HCT116 (cell line): ENCODE results near the gene MCAT. TPM values are rescaled to one million over a fixed set of nuclear protein-coding genes. Genes with fewer than 3 reads are reported as not detected.

Experiments
- ATAC-seq: fragments of 200-7000 bp; cut with Tn5 transposase; 2 replicates; pipeline ENCODE4 v1.9.1; 2020; ENCODE audit warnings: mild to moderate bottlenecking, moderate library complexity
- BruUV-seq: library from RNA; stranded (reverse); fragments of 400-500 nt; replicated peaks from 2 replicates; lab custom pipeline; 2021; lab: Mats Ljungman, UMichigan
- CTCF ChIA-PET: fragments of 300-600 bp; sonication (Branson Sonifier 250); formaldehyde crosslinking; loops from one replicate; lab custom pipeline; 2021; ENCODE audit warnings: antibody characterized with exemption; lab: Charles Lee
- POLR2A ChIA-PET: fragments of 300-600, 350-600 bp; sonication (Branson Sonifier 250); formaldehyde crosslinking; loops from one replicate; lab custom pipeline; 2021; ENCODE audit warnings: antibody characterized with exemption; lab: Charles Lee
- RAD21 ChIA-PET, 2 experiments: fragments of 300-600 bp; sonication (Branson Sonifier 250); formaldehyde crosslinking; loops; one replicate each; lab custom pipeline; 2023; ENCODE audit warnings: low total read pairs in 2 of 2; ENCODE audit not compliant: uncharacterized antibody in 2 of 2, unreplicated experiment in 2 of 2, low non-redundant PET in 1 of 2; lab: Charles Lee
- DNase-seq: peaks from one replicate; pipeline ENCODE4 v3.0.0-alpha.2; 2010; ENCODE audit warnings: low read depth, low spot score
- H2AFZ ChIP-seq: fragments of 200-600 bp; shearing (Covaris generic), sonication (generic); 2 replicates; pipeline ENCODE4 v1.6.1; 2017; ENCODE audit warnings: low read depth, mixed run types, mixed read lengths, antibody characterized with exemption, low read length; ENCODE audit not compliant: poor library complexity, severe bottlenecking
- H3K27ac ChIP-seq: 2 replicates; pipeline ENCODE4 v1.5.1; 2012; ENCODE audit warnings: low read depth, low read length
- H3K27me3 ChIP-seq: fragments of 200-600 bp; sonication (generic); 2 replicates; pipeline ENCODE4 v1.6.1; 2016; ENCODE audit warnings: mixed run types, low read length, mixed read lengths; ENCODE audit not compliant: insufficient read depth
- H3K36me3 ChIP-seq, 2 experiments: fragments of 200-500 bp in 1 of 2; fragments of 200-600 bp in 1 of 2; sonication (Bioruptor generic) in 1 of 2; sonication (generic) in 1 of 2; 2 replicates each; pipeline versions ENCODE4 v1.5.1 to v1.6.1; 2014 to 2016; ENCODE audit warnings: low read length in 2 of 2, inconsistent platforms in 1 of 2, mixed read lengths in 1 of 2, mixed run types in 1 of 2; ENCODE audit not compliant: insufficient read depth in 2 of 2, control insufficient read depth in 1 of 2
- H3K4me1 ChIP-seq, 2 experiments: fragments of 200-600 bp in 1 of 2; sonication (generic) in 1 of 2; 2 replicates each; pipeline versions ENCODE4 v1.5.1 to v1.6.1; 2012 to 2017; ENCODE audit warnings: low read length in 2 of 2, inconsistent platforms in 1 of 2, mild to moderate bottlenecking in 1 of 2, mixed read lengths in 1 of 2, mixed run types in 1 of 2, moderate library complexity in 1 of 2; ENCODE audit not compliant: insufficient read depth in 2 of 2, control insufficient read depth in 1 of 2
- H3K4me2 ChIP-seq: fragments of 200-600 bp; sonication (generic); 2 replicates; pipeline ENCODE4 v1.6.1; 2017; ENCODE audit warnings: mixed run types, low read length, mixed read lengths
- H3K4me3 ChIP-seq, 2 experiments: fragments of 200-600 bp in 1 of 2; sonication (generic) in 1 of 2; replicated peaks in 1 of 2; 2 replicates each; pipeline ENCODE4 v1.5.1; 2011 to 2016; ENCODE audit warnings: low read length in 2 of 2, control low read depth in 1 of 2, low read depth in 1 of 2, mild to moderate bottlenecking in 1 of 2, mixed read lengths in 1 of 2, mixed run types in 1 of 2
- H3K79me2 ChIP-seq: fragments of 200-600 bp; sonication (generic); 2 replicates; pipeline ENCODE4 v1.6.1; 2017; ENCODE audit warnings: mild to moderate bottlenecking, mixed run types, low read length, moderate library complexity, mixed read lengths; ENCODE audit not compliant: insufficient read depth
- H3K9ac ChIP-seq: fragments of 200-600 bp; sonication (generic); 2 replicates; pipeline ENCODE4 v1.6.1; 2016; ENCODE audit warnings: low read length, mixed read lengths
- H3K9me2 ChIP-seq: fragments of 200-600 bp; sonication (generic), shearing (Covaris generic); 2 replicates; pipeline ENCODE4 v1.6.1; 2017; ENCODE audit warnings: mixed run types, mild to moderate bottlenecking, moderate library complexity; ENCODE audit not compliant: insufficient read depth
- H3K9me3 ChIP-seq, 2 experiments: fragments of 200-500 bp in 1 of 2; fragments of 200-600 bp in 1 of 2; sonication (Bioruptor generic) in 1 of 2; sonication (generic) in 1 of 2; 2 replicates each; pipeline ENCODE4 v1.6.1; 2014 to 2017; ENCODE audit warnings: low read length in 2 of 2, mixed read lengths in 2 of 2, inconsistent platforms in 1 of 2, low read depth in 1 of 2, mild to moderate bottlenecking in 1 of 2, mixed run types in 1 of 2, moderate library complexity in 1 of 2; ENCODE audit not compliant: control insufficient read depth in 1 of 2, insufficient read depth in 1 of 2
- H4K20me1 ChIP-seq: fragments of 200-600 bp; sonication (generic), shearing (Covaris generic); 2 replicates; pipeline ENCODE4 v1.6.1; 2017; ENCODE audit warnings: mixed run types, mild to moderate bottlenecking, moderate library complexity; ENCODE audit not compliant: insufficient read depth
- CBX3 ChIP-seq: IDR thresholded peaks from 2 replicates; pipeline ENCODE4 v1.6.1; 2012; ENCODE audit warnings: low read depth
- CEBPB ChIP-seq: IDR thresholded peaks from 2 replicates; pipeline ENCODE4 v1.6.1; 2012; ENCODE audit warnings: low read depth
- EGR1 ChIP-seq: IDR thresholded peaks from 2 replicates; pipeline ENCODE4 v1.6.1; 2012; ENCODE audit warnings: low read depth
- ELF1 ChIP-seq: IDR thresholded peaks from 2 replicates; pipeline ENCODE4 v1.6.1; 2012; ENCODE audit warnings: low read depth, borderline replicate concordance
- EZH2 ChIP-seq: fragments of 200-600 bp; sonication (generic); IDR thresholded peaks from 2 replicates; pipeline ENCODE4 v1.6.1; 2017; ENCODE audit warnings: antibody characterized with exemption, mixed run types
- EZH2phosphoT487 ChIP-seq: fragments of 200-600 bp; IDR thresholded peaks from 2 replicates; pipeline ENCODE4 v1.6.1; 2018; ENCODE audit warnings: antibody characterized with exemption, borderline replicate concordance
- FOSL1 ChIP-seq: IDR thresholded peaks from 2 replicates; pipeline ENCODE4 v1.6.1; 2012; ENCODE audit warnings: low read depth
- JUND ChIP-seq: IDR thresholded peaks from 2 replicates; pipeline ENCODE4 v1.6.1; 2012
- MAX ChIP-seq: IDR thresholded peaks from 2 replicates; pipeline ENCODE4 v1.6.1; 2012
- RAD21 ChIP-seq: IDR thresholded peaks from 2 replicates; pipeline ENCODE4 v1.6.1; 2012; ENCODE audit warnings: low read depth, mild to moderate bottlenecking
- REST ChIP-seq: IDR thresholded peaks from 2 replicates; pipeline ENCODE4 v1.6.1; 2012; ENCODE audit warnings: low read depth
- SIN3A ChIP-seq: IDR thresholded peaks from 2 replicates; pipeline ENCODE4 v1.6.1; 2012; ENCODE audit warnings: low read depth
- TCF7L2 ChIP-seq: IDR thresholded peaks from 2 replicates; pipeline ENCODE4 v1.7.0; 2011; ENCODE audit warnings: borderline replicate concordance, inconsistent platforms; ENCODE audit not compliant: insufficient read depth, insufficient read length; ENCODE audit errors: extremely low read depth
- ZNF274 ChIP-seq: fragments of 200-500 bp; sonication (Bioruptor generic); IDR thresholded peaks from 2 replicates; pipeline ENCODE4 v1.6.1; 2014; ENCODE audit warnings: mild to moderate bottlenecking, low read depth, low read length, inconsistent platforms
- intact Hi-C: fragments of 100-400 bp; cut with micrococcal nuclease; formaldehyde crosslinking; loops from 2 replicates; pipeline ENCODE4 v1.10.0; 2022
- total RNA-seq: library from RNA; stranded (reverse); gene quantifications from one replicate; pipeline ENCODE4 v1.2.1, GENCODE V29; 2021; ENCODE audit not compliant: unreplicated experiment
- TF ChIP-seq, protein P1 (sequence below): IDR thresholded peaks from 2 replicates; pipeline ENCODE4 v1.6.1; 2012

The MCAT gene
- total RNA-seq, 1 experiment from 2014 or later = 34.8 TPM

DNA sequence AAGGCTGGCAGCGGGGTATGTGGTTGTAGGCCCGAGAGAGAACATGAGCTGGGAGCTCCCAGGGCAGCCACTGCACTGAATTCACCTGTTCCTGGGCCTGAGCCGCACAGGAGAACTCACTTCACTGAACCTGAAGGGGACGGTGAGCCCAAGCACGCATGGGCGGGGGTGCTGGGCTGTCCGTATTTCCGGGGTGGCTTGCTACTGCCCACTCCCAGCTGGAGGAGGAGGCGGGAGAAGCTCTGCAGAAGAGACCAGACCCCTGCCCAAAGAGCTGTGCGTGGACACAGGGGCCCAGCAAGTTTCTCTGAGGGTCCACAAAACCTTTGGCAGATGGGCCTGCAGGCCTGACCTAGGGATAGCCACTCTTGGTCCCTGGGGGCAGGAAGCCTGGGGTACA is 38.9 kb upstream of the MCAT start:
- no peak overlapping the region for H3K27ac ChIP-seq
- intact Hi-C loops = no loop called here
- H3K9ac ChIP-seq = no peak overlapping the region
- RAD21 ChIA-PET = no interaction called here
- no peaks in the 10 kb centered on the region for H4K20me1 ChIP-seq
- H3K4me1 ChIP-seq = peaks cover 6 to 22% of the 10 kb centered on the region in 2 experiments; a peak in 2 of 4 replicates
- H3K4me3 ChIP-seq = no peak overlapping the region
- no peaks in the 10 kb centered on the region for H3K27me3 ChIP-seq
- BruUV-seq = no TSS peak
- no peak for DNase-seq
- no peak overlapping the region for H3K4me2 ChIP-seq
- CTCF ChIA-PET = no interaction called here
- TF ChIP-seq, protein P1, sequence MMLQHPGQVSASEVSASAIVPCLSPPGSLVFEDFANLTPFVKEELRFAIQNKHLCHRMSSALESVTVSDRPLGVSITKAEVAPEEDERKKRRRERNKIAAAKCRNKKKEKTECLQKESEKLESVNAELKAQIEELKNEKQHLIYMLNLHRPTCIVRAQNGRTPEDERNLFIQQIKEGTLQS = no peak
- no peak for TF ChIP-seq EZH2phosphoT487
- no peak for TF ChIP-seq ZNF274
- TF ChIP-seq SIN3A = no peak
- no peak for TF ChIP-seq RAD21
- no peak for TF ChIP-seq TCF7L2
- TF ChIP-seq FOSL1 = no peak
- no peak for TF ChIP-seq CEBPB
- TF ChIP-seq REST = no peak
- TF ChIP-seq ELF1 = no peak
- TF ChIP-seq EZH2 = no peak
- TF ChIP-seq MAX = no peak
- no peak for TF ChIP-seq JUND
- no peak for TF ChIP-seq EGR1
- TF ChIP-seq CBX3 = no peak
- POLR2A ChIA-PET = no interaction called here
- no peaks in the 10 kb centered on the region for H3K9me2 ChIP-seq
- H3K9me3 ChIP-seq = no peaks in the 10 kb centered on the region
- no peak overlapping the region for H2AFZ ChIP-seq
- H3K36me3 ChIP-seq = peaks cover 21 to 55% of the 10 kb centered on the region in 2 experiments
- ATAC-seq = no peak
- peaks cover 59% of the 10 kb centered on the region for H3K79me2 ChIP-seq
